Measurements from ENCODE around the gene CARS1. TPM values are rescaled to one million over a fixed set of nuclear protein-coding genes. Genes with fewer than 3 reads are reported as not detected.
"Not testable (repeated sequence)": the region's sequence is repeated elsewhere in the genome, so short reads cannot be mapped to it uniquely, and the experiment has no call there.

Gene CARS1
- total RNA-seq, 4 donors from 2014 or later = 40.6 to 69.7 (median 57.8) TPM

DNA sequence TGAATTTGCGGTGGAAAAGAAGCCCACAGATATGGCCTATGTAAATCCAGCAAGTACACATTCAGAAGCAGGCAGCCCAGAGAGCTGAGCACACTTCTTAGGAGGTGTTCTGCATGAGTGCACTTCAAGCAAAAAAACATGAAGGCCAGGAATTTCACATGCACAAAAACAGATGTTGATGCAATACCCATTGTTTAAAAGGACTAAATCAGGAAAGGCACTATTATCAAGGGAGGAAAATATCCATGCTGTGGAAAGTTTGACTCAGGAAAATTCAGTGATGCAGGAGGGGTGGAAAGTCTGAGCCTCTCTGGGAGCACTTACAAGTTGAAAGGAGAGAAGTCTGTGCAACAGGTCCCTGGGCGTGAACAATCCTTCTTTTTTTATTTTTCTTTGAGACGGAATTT is 15.8 kb upstream of the CARS1 start:
- ATAC-seq (ENCODE audit: low FRiP score) = no peak
- no peak for TF ChIP-seq CTCF (IDR thresholded peaks at IDR 0.05)

DNA sequence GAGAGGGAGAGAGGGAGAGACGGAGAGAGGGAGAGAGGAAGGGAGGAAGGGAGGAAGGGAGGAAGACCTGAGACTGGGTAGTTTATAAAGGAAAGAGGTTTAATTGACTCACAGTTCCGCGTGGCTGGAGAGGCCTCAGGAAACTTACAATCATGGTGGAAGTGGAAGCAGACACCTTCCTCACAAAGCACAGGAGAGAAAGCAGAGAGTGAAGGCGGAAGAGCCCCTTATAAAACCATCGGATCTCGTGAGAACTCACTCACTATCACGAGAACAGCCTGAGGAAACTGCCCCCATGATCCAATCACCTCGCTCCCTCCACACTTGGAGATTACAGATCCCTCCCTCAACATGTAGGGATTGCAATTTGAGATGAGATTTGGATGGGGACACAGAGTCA is 12.2 kb upstream of the CARS1 start:
- no peak for TF ChIP-seq CTCF (IDR thresholded peaks at IDR 0.05)
- DNase-seq (ENCODE audit: low spot score) = no peak
- ATAC-seq (ENCODE audit: low FRiP score) = no peak

More for the DNA sequence above, 15.8 kb upstream of the CARS1 start:
- no peak for DNase-seq (ENCODE audit: low spot score)

GRCh38 chr11:3066308-3066707 is 9.1 kb upstream of the CARS1 start:
- ATAC-seq (ENCODE audit: low FRiP score); DNase-seq (ENCODE audit: low spot score): not testable (repeated sequence)

GRCh38 chr11:3064709-3065108 is 7.5 kb upstream of the CARS1 start:
- DNase-seq (ENCODE audit: low spot score); ATAC-seq (ENCODE audit: low FRiP score): not testable (repeated sequence)

DNA sequence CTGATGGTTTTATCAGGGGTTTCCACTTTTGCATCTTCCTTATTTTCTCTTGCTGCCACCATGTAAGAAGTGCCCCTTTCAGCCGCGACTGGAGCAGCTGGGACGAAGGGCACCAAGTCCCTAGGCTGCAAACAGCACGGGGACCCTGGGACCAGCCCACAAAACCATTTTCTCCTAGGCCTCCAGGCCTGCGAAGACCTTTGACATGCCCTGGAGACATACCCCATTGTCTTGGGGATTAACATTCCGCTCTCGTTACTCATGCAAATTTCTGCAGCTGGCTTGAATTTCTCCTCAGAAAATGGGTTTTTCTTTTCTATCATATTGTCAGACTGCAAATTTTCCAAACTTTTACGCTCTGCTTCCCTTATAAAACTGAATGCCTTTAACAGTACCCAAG is 6.7 kb upstream of the CARS1 start:
- not testable (repeated sequence) for DNase-seq (ENCODE audit: low spot score); ATAC-seq (ENCODE audit: low FRiP score)

- not testable (repeated sequence) for DNase-seq (ENCODE audit: low spot score)
These were observed 6.2 kb upstream of the CARS1 start for GRCh38 chr11:3063432-3063831.

DNA sequence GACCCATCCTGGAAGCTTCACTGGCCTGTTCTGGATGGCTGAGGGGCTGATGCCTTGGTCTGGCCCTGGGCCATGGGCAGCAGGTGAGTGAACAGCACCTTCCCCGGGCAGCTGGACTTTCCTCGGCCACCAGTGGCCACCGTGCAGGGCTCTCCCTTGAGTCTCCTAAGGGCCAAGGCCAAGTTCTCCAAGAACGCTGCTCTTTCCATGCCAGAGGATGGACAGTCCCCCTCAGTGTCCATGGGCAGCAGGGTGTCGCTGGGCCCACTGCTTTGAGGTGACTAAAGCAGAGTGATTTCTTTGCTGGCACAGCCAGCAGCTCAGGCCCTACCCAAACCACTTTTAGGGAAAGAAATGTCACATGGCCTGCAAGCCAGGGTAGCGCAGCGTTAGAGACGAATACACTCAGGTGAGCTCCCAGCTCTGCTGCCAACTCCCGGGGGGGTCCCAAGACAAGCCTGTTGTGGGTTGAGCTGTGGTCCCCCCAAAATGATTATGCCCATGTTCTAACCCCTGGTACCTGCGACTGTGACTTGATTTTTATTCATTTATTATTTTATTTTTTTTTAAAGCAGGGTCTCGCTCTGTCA is 3.3 kb upstream of the CARS1 start:
- ATAC-seq (ENCODE audit: low FRiP score) (no peak), DNase-seq (ENCODE audit: low spot score) (no peak)
- no peak for TF ChIP-seq CTCF (IDR thresholded peaks at IDR 0.05)

More at GRCh38 chr11:3063432-3063831, 6.2 kb upstream of the CARS1 start:
- not testable (repeated sequence) for ATAC-seq (ENCODE audit: low FRiP score)

- DNase-seq (ENCODE audit: low spot score) (no peak), ATAC-seq (ENCODE audit: low FRiP score) (no peak)
- no peak for TF ChIP-seq CTCF (IDR thresholded peaks at IDR 0.05)
These were observed 1.8 kb upstream of the CARS1 start for GRCh38 chr11:3058753-3059664.

DNA sequence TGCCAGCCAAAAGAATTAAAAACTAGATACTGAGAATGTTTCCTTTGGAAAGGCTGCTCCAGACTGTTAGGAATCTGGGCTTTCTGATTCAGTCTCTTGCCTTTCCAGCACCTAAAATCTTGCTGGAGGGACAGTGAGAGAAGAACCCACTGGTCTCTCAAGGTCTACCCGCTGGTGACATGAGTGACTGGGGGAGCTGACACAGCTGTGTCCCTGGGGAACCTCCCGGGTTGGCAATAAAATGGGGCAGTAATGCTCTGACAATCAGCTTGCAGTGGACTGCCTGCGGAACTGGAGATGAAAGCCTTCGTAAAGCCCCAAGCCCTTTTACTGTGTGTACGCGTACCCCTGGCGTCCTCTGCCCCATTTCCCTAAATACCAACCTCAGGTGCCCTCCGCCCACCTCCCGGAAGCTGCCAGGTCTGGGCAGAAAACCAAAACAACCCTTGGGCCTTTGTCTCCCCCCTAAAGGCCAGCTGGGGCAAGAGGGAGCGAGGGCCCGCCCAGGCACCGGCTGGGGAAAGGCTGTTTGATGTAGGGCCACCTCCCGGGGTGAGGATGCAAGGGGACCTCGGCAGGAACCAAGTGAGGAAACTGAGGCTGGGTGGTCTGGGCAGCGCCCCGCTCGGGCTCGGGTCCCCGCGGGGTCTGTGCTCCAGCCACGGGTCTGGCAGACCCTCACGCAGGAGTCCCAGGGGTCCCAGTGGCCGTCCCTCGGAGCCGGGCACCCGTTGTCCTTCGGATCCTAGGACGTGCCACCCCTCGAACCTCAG is 741 bp downstream of the CARS1 start:
- ATAC-seq (ENCODE audit: low FRiP score) (peak; percentile 13), DNase-seq (ENCODE audit: low spot score) (no peak)
- TF ChIP-seq CTCF (IDR thresholded peaks at IDR 0.05) = no peak
